Stimulated activated naive CD8-positive, alpha-beta T cell treated with anti-CD3 and anti-CD28 coated beads, Interleukin-15, Interleukin-2, amounts not matched to agents 100 ng/mL and 50 ng/mL, for 24 hours (primary cell): ENCODE data around the gene BCL2L15.

Experiments used
- H3K27ac Mint-ChIP-seq: one replicate; pipeline ENCODE4 v1.8.0; 2021; ENCODE audit warnings: mild to moderate bottlenecking, mixed read lengths
- H3K27me3 Mint-ChIP-seq: one replicate; pipeline ENCODE4 v1.8.0; 2021; ENCODE audit warnings: mixed read lengths
- H3K36me3 Mint-ChIP-seq: one replicate; pipeline ENCODE4 v1.8.0; 2021; ENCODE audit warnings: low read depth, mixed read lengths
- H3K4me1 Mint-ChIP-seq: one replicate; pipeline ENCODE4 v1.8.0; 2021; ENCODE audit warnings: low read depth, mixed read lengths
- H3K4me3 Mint-ChIP-seq: one replicate; pipeline ENCODE4 v1.8.0; 2021; ENCODE audit warnings: mild to moderate bottlenecking, mixed read lengths
- H3K9me3 Mint-ChIP-seq: one replicate; pipeline ENCODE4 v1.8.0; 2021; ENCODE audit warnings: mixed read lengths

Gene BCL2L15

DNA sequence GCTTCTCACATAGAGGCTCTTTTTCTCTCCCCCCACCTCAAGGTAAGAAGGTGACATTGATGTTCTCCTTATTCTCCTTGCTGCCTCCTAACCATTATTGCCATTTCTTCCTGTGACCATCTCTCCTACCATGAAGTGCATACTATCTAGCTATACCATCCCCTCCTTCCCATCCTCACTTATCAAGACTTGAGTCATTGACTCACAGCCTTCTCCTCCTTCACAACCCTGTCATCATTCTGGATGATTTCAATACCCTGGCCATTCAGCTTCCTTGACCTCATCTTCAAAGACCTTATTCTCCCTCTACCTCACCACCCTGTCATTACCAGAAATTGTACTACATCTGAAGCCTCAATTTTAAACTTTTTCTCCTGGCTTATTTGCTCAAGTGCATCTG, 30.9 kb upstream of the BCL2L15 start:
- no peaks in the 10 kb centered on the region for H3K9me3 Mint-ChIP-seq
- no peak overlapping the region for H3K27ac Mint-ChIP-seq

DNA sequence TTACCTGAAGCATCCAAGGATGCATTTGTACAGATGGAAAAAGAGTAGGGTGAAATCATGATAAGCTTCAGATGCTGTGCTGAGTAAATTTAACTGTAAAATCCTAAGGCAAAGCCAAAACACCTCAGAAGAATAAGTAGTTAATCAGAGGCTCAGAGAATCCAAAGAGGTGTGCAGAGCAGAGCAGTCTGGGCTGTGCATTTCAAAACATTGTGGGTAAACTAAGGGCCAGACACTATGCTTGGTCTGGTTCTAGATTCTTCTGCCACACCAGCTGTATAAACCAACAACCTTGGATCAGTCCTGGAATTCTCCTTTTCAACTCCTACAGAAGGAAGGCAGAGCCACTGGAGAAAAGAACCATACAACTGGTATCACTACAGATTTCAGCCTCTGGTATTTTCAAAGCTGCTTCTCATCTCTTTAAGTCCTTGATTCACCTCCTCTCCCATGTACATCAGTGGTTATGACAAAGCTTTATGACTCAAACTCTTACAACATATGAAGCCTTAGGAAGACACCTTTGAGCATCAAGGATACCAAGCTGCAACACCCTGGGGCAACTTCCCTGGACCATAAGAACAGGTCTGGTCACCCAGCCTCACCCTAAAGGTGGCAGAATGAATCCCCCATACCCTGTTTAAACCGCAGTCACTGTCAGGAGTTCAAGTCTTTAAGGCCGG, 30.2 kb upstream of the BCL2L15 start:
- H3K4me1 Mint-ChIP-seq = no peaks in the 10 kb centered on the region
- no peak overlapping the region for H3K27ac Mint-ChIP-seq
- no peaks in the 10 kb centered on the region for H3K9me3 Mint-ChIP-seq
- H3K27me3 Mint-ChIP-seq = no peaks in the 10 kb centered on the region
- peaks cover 10% of the 10 kb centered on the region for H3K36me3 Mint-ChIP-seq
- H3K4me3 Mint-ChIP-seq = no peak overlapping the region

More for the DNA sequence above, 30.9 kb upstream of the BCL2L15 start:
- H3K4me1 Mint-ChIP-seq = no peaks in the 10 kb centered on the region
- peaks cover 7% of the 10 kb centered on the region for H3K36me3 Mint-ChIP-seq
- no peak overlapping the region for H3K4me3 Mint-ChIP-seq
- H3K27me3 Mint-ChIP-seq = no peaks in the 10 kb centered on the region

DNA sequence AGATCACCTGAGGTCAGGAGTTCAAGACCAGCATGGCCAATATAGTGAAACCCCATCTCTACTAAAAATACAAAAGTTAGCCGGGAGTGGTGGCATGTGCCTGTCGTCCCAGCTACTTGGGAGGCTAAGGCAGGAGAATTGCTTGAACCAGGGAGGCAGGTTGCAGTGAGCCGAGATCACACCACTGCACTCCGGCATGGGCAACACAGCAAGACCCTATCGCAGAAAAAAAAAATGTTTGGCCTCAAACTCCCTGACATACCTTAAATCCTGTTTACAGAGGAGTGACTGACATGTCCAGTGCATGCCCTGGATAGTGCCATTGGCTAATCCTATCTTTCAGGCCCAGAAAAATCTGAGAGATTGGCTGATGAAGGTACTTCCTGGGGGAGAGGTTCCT, 29.6 kb upstream of the BCL2L15 start:
- Mint-ChIP-seq H3K9me3 (no peaks in the 10 kb centered on the region), H3K27me3 (no peaks in the 10 kb centered on the region), H3K27ac (no peak overlapping the region), H3K4me1 (no peaks in the 10 kb centered on the region), H3K4me3 (no peak overlapping the region), H3K36me3 (peaks cover 10% of the 10 kb centered on the region)

DNA sequence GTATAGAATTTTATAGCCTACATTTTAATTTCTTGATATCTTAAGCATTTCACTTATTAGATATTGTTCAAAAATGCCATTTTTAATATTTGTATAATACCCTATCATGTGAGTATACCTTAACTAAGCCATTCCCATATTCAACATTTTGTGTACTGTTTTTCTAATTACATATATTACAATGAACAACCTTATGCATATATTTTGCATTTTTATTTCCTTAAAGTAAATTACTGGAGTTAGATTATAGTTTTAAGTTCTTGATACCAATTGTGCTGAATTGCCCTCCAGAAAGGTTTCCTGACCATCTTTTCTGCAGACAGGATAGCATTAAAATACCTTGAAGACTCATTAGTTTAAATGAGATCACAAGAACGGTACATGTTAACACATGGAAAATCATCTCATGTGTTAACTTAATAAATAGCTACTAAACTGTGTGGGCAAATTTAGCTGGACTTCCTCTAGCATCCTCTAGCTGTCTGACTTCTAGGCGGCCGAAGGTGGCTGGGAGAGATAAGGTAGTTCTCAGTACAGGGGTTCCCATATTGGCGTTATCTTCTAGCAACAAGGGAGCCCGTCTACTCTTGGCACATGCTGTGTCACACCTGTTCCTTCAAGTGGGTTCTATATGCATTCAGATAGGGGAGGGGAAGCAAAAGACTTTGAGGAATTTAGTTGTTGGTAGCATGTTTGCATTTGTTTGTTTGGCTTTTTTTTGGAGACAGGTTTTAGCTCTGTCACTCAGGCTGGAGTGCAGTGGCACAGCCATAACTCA, 26.7 kb upstream of the BCL2L15 start:
- Mint-ChIP-seq H3K36me3 (peaks cover 35% of the 10 kb centered on the region), H3K27ac (no peak overlapping the region), H3K4me1 (no peaks in the 10 kb centered on the region), H3K27me3 (no peaks in the 10 kb centered on the region), H3K4me3 (no peak overlapping the region), H3K9me3 (no peaks in the 10 kb centered on the region)

DNA sequence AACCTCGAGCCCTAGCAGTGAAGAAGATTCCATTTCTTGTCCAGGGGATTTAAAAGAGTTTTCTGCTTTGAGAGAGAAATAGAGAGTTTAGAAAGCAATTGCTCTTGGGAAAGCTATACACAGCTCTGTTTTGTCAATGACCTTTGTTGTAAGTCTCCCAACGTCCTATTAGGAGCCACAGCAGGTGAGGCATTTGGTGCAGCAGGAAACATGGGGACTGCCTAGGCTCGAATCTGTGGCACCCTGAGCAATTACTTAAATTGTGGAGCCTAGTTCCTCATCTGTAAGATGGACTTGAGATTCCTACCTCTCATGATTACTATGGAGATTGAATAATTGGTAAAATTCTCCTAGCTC, 25.9 kb upstream of the BCL2L15 start:
- H3K9me3 Mint-ChIP-seq = no peaks in the 10 kb centered on the region
- peaks cover 43% of the 10 kb centered on the region for H3K36me3 Mint-ChIP-seq
- no peaks in the 10 kb centered on the region for H3K4me1 Mint-ChIP-seq
- H3K4me3 Mint-ChIP-seq = no peak overlapping the region
- no peaks in the 10 kb centered on the region for H3K27me3 Mint-ChIP-seq
- H3K27ac Mint-ChIP-seq = no peak overlapping the region

DNA sequence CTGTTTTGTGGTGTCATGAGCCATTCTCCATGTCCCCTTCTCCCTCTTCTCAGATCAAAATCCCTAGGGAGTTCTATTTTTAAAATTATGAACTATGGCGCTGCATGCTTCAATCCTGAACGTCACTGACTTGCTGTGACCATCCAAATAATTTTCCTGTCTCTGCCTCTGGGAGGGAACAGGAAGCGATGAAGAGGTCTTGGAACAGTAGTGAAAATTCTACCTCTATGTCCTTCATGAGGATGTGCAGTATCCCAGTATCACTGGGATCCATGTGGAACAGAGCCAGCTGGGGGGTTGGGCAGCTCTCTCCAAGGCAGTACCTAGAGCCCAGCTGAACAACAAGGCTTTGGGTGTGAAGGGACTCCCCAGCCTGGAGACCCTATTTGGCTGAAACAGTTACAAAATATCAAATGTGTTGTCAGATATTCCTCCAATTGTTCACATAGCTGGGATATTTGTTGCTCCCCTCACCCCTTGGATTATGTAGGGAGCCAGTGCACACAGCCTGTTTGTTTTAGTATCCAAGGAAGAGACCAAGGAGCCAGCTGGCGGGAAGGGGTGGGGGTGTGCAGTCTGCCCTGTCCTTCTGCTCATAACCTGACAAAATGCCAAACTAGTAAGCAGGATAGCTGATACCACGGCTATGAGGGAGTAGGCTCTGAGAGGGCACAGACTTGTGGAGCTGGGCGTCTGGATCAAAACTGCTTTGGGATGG, 25.4 kb upstream of the BCL2L15 start:
- Mint-ChIP-seq H3K4me3 (no peak overlapping the region), H3K27me3 (no peaks in the 10 kb centered on the region), H3K36me3 (peaks cover 48% of the 10 kb centered on the region), H3K27ac (no peak overlapping the region), H3K4me1 (peaks cover 4% of the 10 kb centered on the region), H3K9me3 (no peaks in the 10 kb centered on the region)

DNA sequence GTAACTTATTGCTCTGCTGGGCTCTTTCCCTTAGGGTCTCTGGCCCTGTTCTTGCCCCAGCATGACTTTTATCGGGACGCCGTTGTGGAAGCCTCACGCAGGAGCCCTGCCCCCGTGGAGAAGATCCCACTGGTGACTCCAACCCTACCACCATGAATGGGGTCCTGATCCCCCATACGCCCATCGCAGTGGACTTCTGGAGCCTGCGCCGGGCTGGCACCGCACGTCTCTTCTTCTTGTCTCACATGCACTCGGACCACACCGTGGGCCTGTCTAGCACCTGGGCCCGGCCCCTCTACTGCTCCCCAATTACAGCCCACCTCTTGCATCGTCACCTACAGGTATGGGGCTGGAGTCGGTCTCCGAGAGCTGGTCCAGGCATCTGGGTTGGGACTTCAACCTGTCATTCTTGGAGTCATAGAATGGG, 18.1 kb upstream of the BCL2L15 start:
- peaks cover 54% of the 10 kb centered on the region for H3K36me3 Mint-ChIP-seq
- peak overlapping the region; percentile 96 for H3K27ac Mint-ChIP-seq
- H3K27me3 Mint-ChIP-seq = no peaks in the 10 kb centered on the region
- no peaks in the 10 kb centered on the region for H3K9me3 Mint-ChIP-seq
- H3K4me1 Mint-ChIP-seq = peaks cover 53% of the 10 kb centered on the region
- H3K4me3 Mint-ChIP-seq = peak overlapping the region; percentile 99

DNA sequence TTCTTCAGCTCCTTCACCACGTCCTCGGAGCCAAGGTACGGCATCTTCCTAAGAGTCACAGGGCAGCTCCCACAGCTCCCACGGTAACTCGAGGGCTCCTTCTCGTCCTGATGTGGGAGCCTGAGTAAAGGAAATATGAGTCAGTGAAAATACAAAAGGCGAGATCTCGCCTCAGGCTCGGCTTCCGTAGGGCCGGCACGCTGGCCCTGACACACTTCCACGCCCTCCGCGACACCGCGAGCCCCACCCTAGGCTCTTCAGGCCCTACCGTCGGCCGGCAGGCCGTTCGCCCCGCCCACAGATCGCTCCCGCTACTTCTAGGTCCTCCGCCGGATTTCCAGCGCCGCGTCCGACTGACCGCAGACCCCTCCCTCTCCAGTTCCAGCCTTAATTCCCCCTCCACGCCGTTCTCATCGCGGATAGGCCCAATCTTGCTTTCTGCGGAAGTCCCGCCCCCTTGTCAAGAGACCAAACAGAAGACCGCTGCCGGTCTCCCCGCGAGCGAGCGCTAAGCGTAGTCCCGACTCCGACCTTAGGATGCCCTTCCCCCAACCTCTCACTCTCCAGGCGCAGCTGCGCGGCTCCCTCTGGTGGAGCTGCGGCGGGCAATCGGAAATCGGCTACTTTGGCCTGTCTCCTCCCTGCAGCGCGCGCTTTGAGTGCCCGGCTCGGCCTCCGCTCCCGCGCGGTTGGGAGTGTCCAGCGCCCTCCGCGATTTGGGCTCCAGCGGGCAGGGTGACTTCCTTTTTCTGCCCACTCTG, 17.5 kb upstream of the BCL2L15 start, which contains the start of the genes AP4B1 and DCLRE1B:
TSS of gene AP4B1 (minus strand) at position 126 of the 761 bp plus-strand sequence. CDS start at position 44, 82 bp downstream.
TSS of gene DCLRE1B (plus strand) at position 653 of the 761 bp plus-strand sequence. CDS start 261 bp downstream, outside the sequence.
- Mint-ChIP-seq H3K27ac (peak within 1 kb of the TSS; percentile 96), H3K4me3 (peak within 1 kb of the TSS; percentile 99), H3K36me3 (peaks cover 54% of the 10 kb centered on the region), H3K4me1 (peaks cover 57% of the 10 kb centered on the region), H3K9me3 (no peaks in the 10 kb centered on the region), H3K27me3 (no peaks in the 10 kb centered on the region)

DNA sequence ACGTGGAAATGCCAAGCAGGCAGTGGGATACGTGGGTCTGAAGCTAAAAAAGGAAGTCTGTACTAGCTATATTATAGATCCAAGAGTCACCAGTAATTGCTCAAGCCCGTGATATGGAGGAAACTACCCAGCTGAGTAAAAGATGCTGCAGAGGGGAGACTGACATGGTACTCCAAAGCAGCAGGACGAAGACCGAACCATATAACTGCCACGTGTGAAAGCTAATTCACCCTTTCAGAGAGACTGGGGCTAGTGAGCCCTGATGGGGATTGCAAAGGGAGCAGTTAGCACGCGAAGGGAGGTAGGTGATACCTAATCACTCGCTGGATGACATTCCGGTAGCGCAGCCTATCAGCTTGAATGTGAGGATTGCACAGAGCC, 16.9 kb upstream of the BCL2L15 start:
- H3K27ac Mint-ChIP-seq = peak overlapping the region; percentile 96
- no peaks in the 10 kb centered on the region for H3K27me3 Mint-ChIP-seq
- H3K9me3 Mint-ChIP-seq = no peaks in the 10 kb centered on the region
- peak overlapping the region; percentile 99 for H3K4me3 Mint-ChIP-seq
- H3K4me1 Mint-ChIP-seq = peaks cover 61% of the 10 kb centered on the region
- H3K36me3 Mint-ChIP-seq = peaks cover 54% of the 10 kb centered on the region

DNA sequence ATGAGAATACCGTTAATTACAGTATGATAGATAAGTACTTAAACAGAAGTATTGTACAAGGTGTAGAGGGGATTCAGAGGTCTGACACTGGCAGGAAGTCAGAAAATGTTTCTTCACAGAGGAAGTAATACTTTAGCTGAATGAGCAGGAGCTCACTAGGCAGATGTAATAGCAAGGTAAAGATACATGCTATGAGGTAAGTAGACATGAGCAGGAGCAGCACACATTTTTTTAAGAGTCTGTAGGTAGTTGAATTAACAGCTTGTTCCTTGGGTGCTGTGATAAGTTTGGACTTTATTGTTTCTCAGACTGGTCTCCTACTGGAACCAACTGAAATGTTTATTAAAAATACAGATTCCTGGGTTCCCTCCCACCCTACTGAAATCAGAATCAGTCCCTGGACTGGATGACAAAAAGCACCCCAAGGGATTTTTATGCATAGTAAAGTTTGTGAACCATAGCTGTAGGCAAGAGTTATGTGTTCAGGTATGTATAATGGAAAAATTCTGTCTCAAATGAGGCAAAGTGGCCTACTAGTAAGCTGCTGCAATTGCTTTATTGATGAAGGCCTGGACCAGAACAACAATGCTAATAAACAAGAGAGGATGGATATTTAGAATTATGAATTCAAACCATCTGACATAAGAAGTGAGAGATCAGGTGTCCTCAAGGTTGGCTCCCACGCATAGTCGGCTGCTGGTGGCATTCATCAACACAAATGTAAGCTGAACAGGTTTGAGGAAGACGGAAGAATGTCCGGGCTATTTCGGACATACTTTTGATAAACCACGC, 16.3 kb upstream of the BCL2L15 start:
- Mint-ChIP-seq H3K36me3 (peaks cover 54% of the 10 kb centered on the region), H3K9me3 (no peaks in the 10 kb centered on the region), H3K4me3 (peak overlapping the region; percentile 99), H3K4me1 (peaks cover 61% of the 10 kb centered on the region), H3K27ac (peak overlapping the region; percentile 96), H3K27me3 (no peaks in the 10 kb centered on the region)

DNA sequence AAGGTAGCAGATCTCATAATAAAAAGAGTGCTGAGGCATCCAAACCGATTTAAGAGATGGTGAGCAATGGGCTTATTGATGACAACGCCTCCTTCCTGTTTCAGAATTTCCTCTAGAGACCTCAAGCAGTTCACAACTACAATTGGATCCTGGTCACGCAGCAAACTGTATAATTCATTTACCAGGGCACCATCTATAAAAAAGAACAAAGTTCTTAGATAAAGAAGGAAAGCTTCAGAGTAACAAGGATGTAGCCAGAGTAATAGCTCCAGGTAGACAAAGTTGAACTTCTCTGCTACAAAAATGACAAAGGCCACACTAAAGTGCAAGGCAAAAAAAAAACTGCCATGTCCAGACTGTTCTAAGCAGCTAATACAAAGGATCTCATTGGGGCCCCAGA, 13.8 kb upstream of the BCL2L15 start:
- Mint-ChIP-seq H3K27ac (no peak overlapping the region), H3K4me3 (no peak overlapping the region), H3K9me3 (no peaks in the 10 kb centered on the region), H3K4me1 (peaks cover 58% of the 10 kb centered on the region), H3K36me3 (peaks cover 57% of the 10 kb centered on the region), H3K27me3 (no peaks in the 10 kb centered on the region)

DNA sequence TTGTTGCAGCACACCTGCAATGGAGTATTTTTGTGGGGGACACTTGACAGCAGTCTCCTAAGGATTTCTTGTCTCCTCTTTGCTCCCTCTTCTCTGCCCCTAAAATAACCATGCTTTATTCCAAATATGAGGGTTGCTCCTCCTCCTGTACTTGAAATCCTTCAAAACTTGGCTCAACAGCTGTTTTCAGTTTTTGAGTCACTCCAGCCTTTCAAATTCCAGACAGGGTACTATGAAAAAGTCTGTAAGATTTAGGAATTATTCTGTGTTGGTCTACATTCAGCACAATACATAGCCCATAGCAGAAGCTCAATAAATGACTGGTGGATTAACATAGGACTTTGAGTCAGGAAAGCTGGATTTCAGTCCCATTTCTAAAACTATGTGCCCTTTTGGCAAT, 11.7 kb upstream of the BCL2L15 start:
- Mint-ChIP-seq H3K4me1 (peaks cover 48% of the 10 kb centered on the region), H3K27ac (no peak overlapping the region), H3K36me3 (peaks cover 72% of the 10 kb centered on the region), H3K9me3 (no peaks in the 10 kb centered on the region), H3K27me3 (no peaks in the 10 kb centered on the region), H3K4me3 (no peak overlapping the region)

DNA sequence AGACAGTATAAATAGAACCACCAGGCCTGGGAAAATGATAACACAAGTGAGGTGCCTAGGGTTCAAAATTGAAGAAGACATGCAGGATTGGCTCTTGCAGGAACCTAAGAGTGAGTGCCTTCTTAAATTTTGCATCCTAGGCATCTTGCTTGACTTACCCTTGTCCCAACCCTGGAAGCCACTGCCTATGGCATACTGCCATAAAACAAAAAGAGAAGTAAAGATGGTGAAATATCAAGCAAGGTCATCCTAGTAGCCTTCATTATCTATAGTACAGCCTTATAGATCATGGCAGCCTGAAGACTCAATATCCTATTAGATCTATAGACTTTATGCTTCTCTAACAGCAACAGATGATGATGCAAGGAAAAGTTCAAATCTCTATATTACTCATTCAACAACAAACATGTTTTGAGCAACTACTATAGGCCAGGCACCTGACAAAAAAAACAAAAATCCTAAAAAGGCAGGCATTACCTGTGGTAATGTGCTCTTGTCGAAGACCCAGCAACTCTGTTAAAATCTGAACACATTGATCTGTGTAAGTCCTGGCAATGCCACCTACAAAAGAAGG, 10.9 kb upstream of the BCL2L15 start:
- peak overlapping the region; percentile 28 for H3K27ac Mint-ChIP-seq
- no peak overlapping the region for H3K4me3 Mint-ChIP-seq
- no peaks in the 10 kb centered on the region for H3K27me3 Mint-ChIP-seq
- peaks cover 40% of the 10 kb centered on the region for H3K4me1 Mint-ChIP-seq
- H3K9me3 Mint-ChIP-seq = no peaks in the 10 kb centered on the region
- H3K36me3 Mint-ChIP-seq = peaks cover 78% of the 10 kb centered on the region

DNA sequence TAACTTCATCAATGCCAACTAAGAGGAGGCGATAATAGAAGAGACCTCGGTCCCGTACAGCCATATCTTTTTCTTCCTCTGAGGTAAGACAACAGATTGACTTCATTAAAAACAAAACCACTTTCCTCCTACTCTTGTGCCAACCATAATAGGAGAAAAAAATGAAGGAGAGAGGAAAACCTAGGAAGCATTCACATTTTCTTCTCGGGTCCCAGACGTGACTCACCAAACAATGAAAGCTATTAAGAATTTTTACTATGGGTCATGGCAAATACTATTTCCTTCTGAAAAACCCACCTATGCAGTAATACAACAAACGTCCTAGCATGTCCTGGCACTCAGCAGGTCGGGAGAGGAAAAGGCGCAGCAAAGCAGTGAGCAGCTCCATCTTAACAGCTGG, 8.6 kb upstream of the BCL2L15 start:
- Mint-ChIP-seq H3K4me1 (peaks cover 16% of the 10 kb centered on the region), H3K27ac (no peak overlapping the region), H3K27me3 (no peaks in the 10 kb centered on the region), H3K36me3 (peaks cover 68% of the 10 kb centered on the region), H3K9me3 (no peaks in the 10 kb centered on the region), H3K4me3 (no peak overlapping the region)
